Activated CD4-positive, alpha-beta T cell treated with anti-CD3 and anti-CD28 coated beads, Interleukin-2, amount 10 ng/mL, durations not matched to agents 24 days and 14 days (primary cell): ENCODE data around the gene RAPGEFL1. TPM values are rescaled to one million over a fixed set of nuclear protein-coding genes. Genes with fewer than 3 reads are reported as not detected.
"Not testable (repeated sequence)": the region's sequence is repeated elsewhere in the genome, so short reads cannot be mapped to it uniquely, and the experiment has no call there.

Experiments used
- DNase-seq: peaks from one replicate; pipeline ENCODE4 v3.0.0; 2022
- H3K27ac Mint-ChIP-seq: one replicate; pipeline ENCODE4 v1.8.0; 2022; ENCODE audit warnings: mild to moderate bottlenecking, mixed read lengths
- H3K27me3 Mint-ChIP-seq: one replicate; pipeline ENCODE4 v1.8.0; 2022; ENCODE audit warnings: mixed read lengths
- H3K36me3 Mint-ChIP-seq: one replicate; pipeline ENCODE4 v1.8.0; 2022; ENCODE audit warnings: low read depth, mild to moderate bottlenecking, mixed read lengths
- H3K4me1 Mint-ChIP-seq: one replicate; pipeline ENCODE4 v1.8.0; 2021; ENCODE audit warnings: mixed read lengths
- H3K4me3 Mint-ChIP-seq: one replicate; pipeline ENCODE4 v1.8.0; 2022; ENCODE audit warnings: mild to moderate bottlenecking, moderate library complexity, mixed read lengths
- H3K9me3 Mint-ChIP-seq: one replicate; pipeline ENCODE4 v1.8.0; 2021; ENCODE audit warnings: mixed read lengths
- intact Hi-C: fragments of 100-400 bp; cut with micrococcal nuclease; formaldehyde crosslinking; loops from one replicate; pipeline ENCODE4 v1.15.1; 2023
- total RNA-seq: library from RNA; stranded (reverse); gene quantifications from 2 replicates; pipeline ENCODE4 v1.2.3, GENCODE V29; 2022

Gene RAPGEFL1
- total RNA-seq, 1 donor from 2014 or later, result 11.5 TPM

DNA sequence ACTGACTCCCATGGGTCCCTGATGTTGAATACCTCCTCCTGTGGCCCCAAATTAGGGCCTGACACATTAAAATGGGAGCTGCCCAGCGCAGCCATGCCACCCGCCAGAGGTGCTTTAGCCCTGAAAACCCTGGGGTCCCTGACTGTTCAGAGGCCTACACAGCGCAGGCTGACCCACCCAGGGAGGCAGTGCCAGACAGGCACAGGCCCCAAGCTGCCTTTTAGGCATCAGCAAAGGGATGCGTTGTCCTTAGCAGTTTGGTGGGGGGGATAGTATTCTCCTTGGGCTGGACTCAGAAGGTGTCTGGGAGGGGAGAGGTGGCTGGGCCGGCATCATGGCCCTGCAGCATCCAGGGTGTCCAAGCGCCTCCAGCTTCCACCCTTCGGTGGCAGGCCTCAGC is 1.4 kb downstream of the RAPGEFL1 start:
- no peak for DNase-seq
- Mint-ChIP-seq H3K27me3 (no peaks in the 10 kb centered on the region), H3K36me3 (peaks cover 15% of the 10 kb centered on the region), H3K27ac (no peak overlapping the region), H3K4me1 (peaks cover 12% of the 10 kb centered on the region), H3K9me3 (no peaks in the 10 kb centered on the region), H3K4me3 (peak overlapping the region; percentile 66)
- intact Hi-C loops, result no loop called here

DNA sequence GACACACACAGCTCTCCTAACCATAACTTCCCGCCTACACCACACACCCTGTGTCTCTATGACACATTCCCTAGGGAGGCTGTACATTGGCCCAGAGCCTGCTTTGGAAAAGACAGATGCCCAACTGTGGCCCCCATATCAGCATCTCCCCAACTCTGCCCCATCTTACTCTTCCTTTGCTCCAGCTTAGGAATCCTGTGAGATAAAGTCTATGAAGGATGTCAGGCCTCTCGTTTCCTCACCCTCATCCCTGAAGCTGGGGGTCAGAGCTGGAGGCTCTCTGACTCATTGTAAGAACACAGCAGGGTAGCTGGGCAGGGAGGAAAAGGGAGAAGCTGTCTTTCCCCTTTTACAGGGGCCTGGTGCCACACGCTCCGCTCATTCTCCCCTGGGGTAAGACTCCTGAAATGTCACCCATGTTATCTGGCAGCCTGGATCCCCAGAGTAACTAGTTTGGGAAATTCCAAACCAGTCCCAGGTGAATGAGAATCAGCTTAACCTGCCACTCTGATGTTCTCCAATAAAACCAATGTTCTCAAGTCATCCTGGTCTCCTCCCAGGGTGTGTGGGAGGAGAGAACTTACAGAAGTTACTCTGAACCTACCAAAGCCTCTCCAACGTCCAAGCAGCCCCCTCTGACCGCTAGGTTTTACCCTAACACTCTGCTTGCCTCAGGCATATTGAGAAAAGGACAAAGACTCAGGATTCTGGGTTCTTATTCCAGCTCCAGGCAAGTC is 2.8 kb downstream of the RAPGEFL1 start:
- intact Hi-C loops, result no loop called here
- no peak for DNase-seq
- Mint-ChIP-seq H3K27me3 (no peaks in the 10 kb centered on the region), H3K9me3 (no peaks in the 10 kb centered on the region), H3K4me3 (peak overlapping the region; percentile 34), H3K36me3 (peaks cover 12% of the 10 kb centered on the region), H3K27ac (no peak overlapping the region), H3K4me1 (peaks cover 12% of the 10 kb centered on the region)

DNA sequence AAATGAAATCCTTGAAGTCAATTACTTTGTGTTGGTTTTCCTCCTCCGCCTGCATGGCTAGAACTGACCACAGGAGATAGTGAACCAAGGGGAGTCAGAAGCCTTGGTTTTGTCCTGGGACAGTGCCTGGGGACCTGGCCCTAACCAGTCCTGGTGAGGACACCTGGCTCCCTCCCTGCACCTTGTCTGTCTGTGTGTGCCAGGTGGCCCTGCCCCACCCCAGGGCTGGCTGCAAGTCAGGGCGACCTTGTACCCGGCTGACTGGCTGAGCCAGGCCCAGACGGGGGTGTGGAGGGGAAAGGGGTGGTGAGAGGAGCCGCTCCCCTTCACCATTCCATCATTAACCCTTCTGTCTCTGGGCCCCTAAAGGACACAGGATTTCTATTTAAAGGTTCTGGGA is 3.4 kb downstream of the RAPGEFL1 start:
- intact Hi-C loops, result no loop called here
- DNase-seq, result no peak
- H3K27ac Mint-ChIP-seq, result no peak overlapping the region
- H3K4me1 Mint-ChIP-seq, result peaks cover 12% of the 10 kb centered on the region
- no peaks in the 10 kb centered on the region for H3K27me3 Mint-ChIP-seq
- no peaks in the 10 kb centered on the region for H3K9me3 Mint-ChIP-seq
- no peak overlapping the region for H3K4me3 Mint-ChIP-seq
- H3K36me3 Mint-ChIP-seq, result peaks cover 12% of the 10 kb centered on the region

DNA sequence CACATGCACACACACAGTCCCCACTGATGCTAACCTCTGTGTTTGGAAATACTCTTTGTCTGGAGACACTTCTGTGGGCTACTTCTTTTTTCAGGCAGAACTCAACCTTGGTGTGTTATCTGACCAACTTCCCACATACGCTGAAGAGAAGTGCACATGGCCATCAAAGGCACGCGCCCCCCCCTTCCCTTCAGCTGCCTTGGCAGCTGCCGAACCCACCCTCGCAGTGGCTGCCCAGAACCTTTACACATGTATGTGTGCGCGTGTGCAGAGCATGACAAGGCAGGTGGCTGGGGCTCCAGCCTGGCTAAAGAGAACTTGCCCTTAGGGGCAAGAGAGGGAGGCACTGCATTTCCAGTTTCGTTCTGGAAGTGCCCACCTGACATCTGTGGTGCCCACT is 3.9 kb downstream of the RAPGEFL1 start:
- Mint-ChIP-seq H3K9me3 (no peaks in the 10 kb centered on the region), H3K27me3 (no peaks in the 10 kb centered on the region), H3K36me3 (peaks cover 7% of the 10 kb centered on the region), H3K27ac (no peak overlapping the region), H3K4me3 (no peak overlapping the region), H3K4me1 (peaks cover 12% of the 10 kb centered on the region)
- intact Hi-C loops, result no loop called here
- DNase-seq, result no peak

DNA sequence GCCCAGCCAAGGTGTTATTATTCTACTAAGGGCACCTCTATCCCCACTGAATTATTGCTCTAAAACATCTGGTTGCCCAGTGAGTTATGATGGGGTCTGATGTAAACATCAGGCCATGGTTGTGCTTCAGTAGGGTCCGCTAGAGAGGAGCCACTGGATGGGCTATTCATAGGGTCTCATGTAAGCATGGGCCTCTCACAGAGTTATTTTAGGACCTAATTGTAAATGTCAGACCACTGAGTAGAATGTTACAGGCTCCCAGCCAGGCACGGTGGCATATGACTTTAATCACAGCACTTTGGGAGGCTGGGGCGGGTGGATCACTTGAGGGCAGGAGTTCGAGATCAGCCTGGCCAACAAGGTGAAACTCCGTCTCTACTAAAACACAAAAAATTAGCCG is 5.3 kb downstream of the RAPGEFL1 start:
- Mint-ChIP-seq H3K9me3 (no peaks in the 10 kb centered on the region), H3K36me3 (no peaks in the 10 kb centered on the region), H3K4me1 (peaks cover 5% of the 10 kb centered on the region), H3K27me3 (no peaks in the 10 kb centered on the region), H3K4me3 (no peak overlapping the region), H3K27ac (no peak overlapping the region)
- no peak for DNase-seq
- intact Hi-C loops, result no loop called here

DNA sequence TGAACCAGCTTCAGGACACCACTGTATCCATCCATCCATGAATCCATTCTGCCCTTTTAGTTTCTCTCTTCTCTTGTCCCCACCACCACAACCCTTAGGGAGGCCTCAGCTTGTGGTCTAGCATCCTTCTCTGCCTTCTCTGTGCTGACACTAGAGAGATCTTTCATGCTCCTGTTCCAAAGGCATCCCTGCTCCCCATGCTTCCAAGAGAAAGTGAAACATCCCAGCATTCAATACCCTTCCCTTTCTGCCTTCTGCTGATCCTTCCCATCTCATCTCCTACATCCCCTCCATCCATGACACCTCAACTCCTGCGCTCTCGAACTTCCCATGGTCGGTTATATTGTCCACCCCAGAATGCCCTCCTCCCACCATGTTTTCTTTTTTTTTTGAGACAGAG is 10.0 kb downstream of the RAPGEFL1 start:
- intact Hi-C loops, result no loop called here
- Mint-ChIP-seq H3K27me3 (peaks cover 6% of the 10 kb centered on the region), H3K4me3 (no peak overlapping the region), H3K9me3 (no peaks in the 10 kb centered on the region), H3K36me3 (peaks cover 3% of the 10 kb centered on the region), H3K4me1 (peaks cover 5% of the 10 kb centered on the region), H3K27ac (no peak overlapping the region)
- DNase-seq, result no peak

DNA sequence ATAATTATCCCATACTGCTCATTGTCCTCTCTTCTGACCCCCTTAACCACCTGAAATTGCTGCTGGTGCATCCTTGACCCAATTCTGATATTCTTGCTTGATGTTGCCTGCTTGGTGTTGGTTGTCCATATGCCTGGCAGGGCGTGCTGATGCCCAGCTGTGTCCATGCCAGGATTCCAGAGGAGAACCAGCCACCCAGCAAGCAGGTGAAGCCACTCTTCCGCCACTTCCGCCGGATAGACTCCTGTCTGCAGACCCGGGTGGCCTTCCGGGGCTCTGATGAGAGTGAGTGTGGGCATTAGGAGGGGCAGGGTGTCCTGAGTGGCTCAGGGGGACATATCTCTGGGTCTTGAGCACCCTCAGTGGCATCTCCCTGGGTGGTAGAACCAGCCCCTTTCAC is 11.4 kb downstream of the RAPGEFL1 start:
- Mint-ChIP-seq H3K4me3 (no peak overlapping the region), H3K27ac (no peak overlapping the region), H3K27me3 (peaks cover 6% of the 10 kb centered on the region), H3K4me1 (peaks cover 8% of the 10 kb centered on the region), H3K36me3 (peaks cover 3% of the 10 kb centered on the region), H3K9me3 (no peaks in the 10 kb centered on the region)
- intact Hi-C loops, result no loop called here
- DNase-seq, result no peak

DNA sequence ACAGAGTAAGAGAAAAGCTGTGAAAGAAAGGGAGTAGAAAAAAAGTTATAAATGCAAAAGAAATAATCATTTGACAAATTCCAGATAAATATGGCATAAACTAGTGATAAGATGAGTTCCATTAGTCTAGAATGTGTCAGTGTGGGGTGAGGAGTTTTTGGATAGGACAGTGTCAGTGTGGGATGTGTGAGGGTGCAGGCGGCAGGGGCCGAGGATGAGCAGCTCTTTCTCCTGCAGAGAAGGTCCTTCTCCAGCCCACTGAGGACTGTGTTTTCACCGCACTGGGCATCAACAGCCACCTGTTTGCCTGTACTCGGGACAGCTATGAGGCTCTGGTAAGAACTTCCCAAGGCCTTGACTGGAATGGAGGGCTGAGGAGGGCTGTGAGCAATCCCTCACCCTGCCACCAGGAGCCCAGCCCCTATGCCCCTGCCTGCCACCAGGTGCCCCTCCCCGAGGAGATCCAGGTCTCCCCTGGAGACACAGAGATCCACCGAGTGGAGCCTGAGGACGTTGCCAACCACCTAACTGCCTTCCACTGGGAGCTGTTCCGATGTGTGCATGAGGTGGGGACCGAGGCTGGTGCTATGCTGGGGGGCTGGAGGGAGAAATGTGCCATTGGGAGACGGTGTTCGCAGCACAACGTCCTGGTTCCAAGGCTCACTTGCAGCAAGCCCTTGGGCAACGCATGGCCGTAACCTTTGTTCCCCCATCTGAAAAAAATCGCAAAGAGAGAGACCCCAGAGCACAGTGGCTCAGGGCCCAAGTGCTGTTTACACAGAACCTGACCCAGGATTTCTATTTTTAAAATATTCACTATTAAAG is 13.1 kb downstream of the RAPGEFL1 start:
- Mint-ChIP-seq H3K36me3 (peaks cover 6% of the 10 kb centered on the region), H3K27me3 (peaks cover 6% of the 10 kb centered on the region), H3K4me1 (peaks cover 11% of the 10 kb centered on the region), H3K9me3 (no peaks in the 10 kb centered on the region), H3K27ac (no peak overlapping the region), H3K4me3 (peak overlapping the region; percentile 85)
- intact Hi-C loops, result loop anchor here (1.0 to 10.0 kb wide), 2 partner anchors 77 to 176 kb away; partner anchors contain the start of gene CSF3
- DNase-seq, result peak; percentile 69

DNA sequence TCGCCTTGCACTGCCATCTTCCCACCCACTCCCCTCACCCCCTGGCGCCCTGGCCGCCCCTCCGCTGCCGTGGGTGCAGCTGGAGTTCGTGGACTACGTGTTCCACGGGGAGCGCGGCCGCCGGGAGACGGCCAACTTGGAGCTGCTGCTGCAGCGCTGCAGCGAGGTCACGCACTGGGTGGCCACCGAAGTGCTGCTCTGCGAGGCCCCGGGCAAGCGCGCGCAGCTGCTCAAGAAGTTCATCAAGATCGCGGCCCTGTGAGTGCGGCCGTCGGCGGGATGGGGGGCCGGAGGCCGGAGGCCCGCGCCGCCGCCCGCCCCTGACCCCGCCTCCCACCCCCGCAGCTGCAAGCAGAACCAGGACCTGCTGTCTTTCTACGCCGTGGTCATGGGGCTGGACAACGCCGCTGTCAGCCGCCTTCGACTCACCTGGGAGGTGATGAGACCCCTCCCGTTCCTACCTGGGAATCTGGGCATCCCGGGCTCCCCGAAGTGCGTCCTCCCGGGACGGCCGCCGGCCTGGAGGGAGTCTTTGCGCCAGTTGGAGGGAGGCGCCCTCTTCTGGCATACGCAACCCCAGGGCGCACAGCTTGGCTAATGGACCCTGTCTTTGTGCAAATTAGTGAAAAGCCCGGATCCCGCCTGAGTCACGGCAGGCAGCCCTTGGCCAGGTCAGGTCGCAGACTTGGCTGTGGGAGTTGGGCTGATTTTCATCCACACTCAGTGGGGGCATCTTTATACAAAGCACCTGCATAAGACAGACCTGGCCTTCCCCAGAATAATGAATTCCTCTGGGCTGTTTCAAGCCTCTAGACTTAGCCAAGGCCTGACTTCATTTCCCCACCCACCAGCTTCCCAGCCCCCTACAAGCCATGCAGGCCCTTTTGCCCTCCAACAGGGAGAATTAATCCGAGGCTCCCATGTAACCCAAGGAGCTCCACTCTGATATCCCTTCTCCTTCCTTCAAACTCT is 14.3 kb downstream of the RAPGEFL1 start:
- Mint-ChIP-seq H3K36me3 (peaks cover 6% of the 10 kb centered on the region), H3K9me3 (no peaks in the 10 kb centered on the region), H3K27ac (peak overlapping the region; percentile 76), H3K27me3 (peaks cover 6% of the 10 kb centered on the region), H3K4me3 (peak overlapping the region; percentile 85), H3K4me1 (peaks cover 11% of the 10 kb centered on the region)
- DNase-seq, result peak; percentile 91
- intact Hi-C loops, result loop anchor here (1.0 to 10.0 kb wide), 2 partner anchors 78 to 177 kb away; partner anchors contain the start of gene CSF3

DNA sequence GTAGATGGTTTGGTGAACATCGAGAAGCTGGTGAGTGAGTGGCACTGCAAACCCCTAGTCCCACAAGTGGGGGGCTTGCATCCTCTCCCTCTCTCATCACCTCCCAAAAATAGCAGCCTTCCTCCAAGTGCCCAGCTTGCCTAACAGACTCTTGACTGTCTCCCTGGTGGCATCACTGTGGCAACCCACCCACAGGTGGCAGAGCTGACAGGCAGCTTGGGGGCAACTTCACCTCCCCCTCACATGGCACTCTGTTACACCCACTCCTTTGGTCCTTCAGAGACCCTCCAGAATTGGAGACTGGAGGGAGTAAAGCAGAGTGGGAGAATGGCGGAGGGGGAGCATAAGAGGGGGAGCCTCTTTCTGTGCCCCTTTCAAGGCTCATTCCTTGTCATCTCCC is 15.7 kb downstream of the RAPGEFL1 start:
- no peak for DNase-seq
- Mint-ChIP-seq H3K9me3 (no peaks in the 10 kb centered on the region), H3K27ac (no peak overlapping the region), H3K4me1 (peaks cover 8% of the 10 kb centered on the region), H3K36me3 (peaks cover 6% of the 10 kb centered on the region), H3K4me3 (no peak overlapping the region), H3K27me3 (peaks cover 6% of the 10 kb centered on the region)
- intact Hi-C loops, result loop anchor here (10.0 kb wide), 1 partner anchor 178 kb away; the partner anchor contains the start of gene CSF3

DNA sequence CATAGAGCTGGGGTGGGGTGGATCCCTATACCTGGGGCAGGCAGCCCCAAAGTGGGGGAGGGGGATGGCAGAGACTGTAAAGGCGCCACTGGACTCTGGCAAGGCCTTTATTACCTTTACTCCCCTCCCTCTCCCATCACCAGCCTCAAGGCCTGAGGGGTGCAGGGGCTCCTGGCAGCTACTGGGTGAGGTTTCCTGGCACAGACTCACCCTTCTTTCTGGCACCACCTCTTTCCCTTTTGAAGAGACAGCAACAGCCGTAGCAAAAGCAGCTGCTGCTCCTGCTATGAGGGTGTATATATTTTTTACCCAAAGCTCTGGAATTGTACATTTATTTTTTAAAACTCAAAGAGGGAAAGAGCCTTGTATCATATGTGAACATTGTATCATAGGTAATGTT is 17.6 kb downstream of the RAPGEFL1 start:
- H3K4me1 Mint-ChIP-seq, result peaks cover 8% of the 10 kb centered on the region
- no peaks in the 10 kb centered on the region for H3K9me3 Mint-ChIP-seq
- no peak overlapping the region for H3K27ac Mint-ChIP-seq

DNA sequence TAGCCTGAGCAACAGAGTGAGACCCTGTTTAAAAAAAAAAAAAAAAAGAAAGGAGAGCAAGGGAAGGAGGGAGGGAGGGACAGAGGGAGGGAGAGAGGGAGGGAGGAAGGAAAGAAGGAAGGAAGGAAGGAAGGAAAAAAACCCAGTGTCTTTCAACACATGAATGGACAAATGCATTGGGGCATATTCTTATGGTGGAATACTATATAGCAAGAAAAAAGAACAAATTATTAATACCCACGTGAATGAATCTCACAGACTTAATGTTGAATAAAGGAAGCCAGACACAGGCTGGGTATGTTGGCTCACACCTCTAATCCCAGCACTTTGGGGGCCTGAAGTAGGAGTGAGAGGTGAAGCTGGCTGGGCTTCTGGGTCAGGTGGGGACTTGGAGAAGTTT is 20.3 kb downstream of the RAPGEFL1 start:
- H3K36me3 Mint-ChIP-seq, result peaks cover 3% of the 10 kb centered on the region
- no peak for DNase-seq
- H3K27me3 Mint-ChIP-seq, result peaks cover 3% of the 10 kb centered on the region
- intact Hi-C loops, result loop anchor here (10.0 kb wide), 1 partner anchor 183 kb away; the partner anchor contains the start of gene CSF3
- H3K9me3 Mint-ChIP-seq, result no peaks in the 10 kb centered on the region
- H3K4me1 Mint-ChIP-seq, result peaks cover 11% of the 10 kb centered on the region
- H3K4me3 Mint-ChIP-seq, result no peak overlapping the region
- no peak overlapping the region for H3K27ac Mint-ChIP-seq

More for the DNA sequence above, 17.6 kb downstream of the RAPGEFL1 start:
- peaks cover 6% of the 10 kb centered on the region for H3K36me3 Mint-ChIP-seq
- peaks cover 6% of the 10 kb centered on the region for H3K27me3 Mint-ChIP-seq
- DNase-seq, result no peak
- intact Hi-C loops, result loop anchor here (10.0 kb wide), 1 partner anchor 180 kb away; the partner anchor contains the start of gene CSF3
- no peak overlapping the region for H3K4me3 Mint-ChIP-seq

DNA sequence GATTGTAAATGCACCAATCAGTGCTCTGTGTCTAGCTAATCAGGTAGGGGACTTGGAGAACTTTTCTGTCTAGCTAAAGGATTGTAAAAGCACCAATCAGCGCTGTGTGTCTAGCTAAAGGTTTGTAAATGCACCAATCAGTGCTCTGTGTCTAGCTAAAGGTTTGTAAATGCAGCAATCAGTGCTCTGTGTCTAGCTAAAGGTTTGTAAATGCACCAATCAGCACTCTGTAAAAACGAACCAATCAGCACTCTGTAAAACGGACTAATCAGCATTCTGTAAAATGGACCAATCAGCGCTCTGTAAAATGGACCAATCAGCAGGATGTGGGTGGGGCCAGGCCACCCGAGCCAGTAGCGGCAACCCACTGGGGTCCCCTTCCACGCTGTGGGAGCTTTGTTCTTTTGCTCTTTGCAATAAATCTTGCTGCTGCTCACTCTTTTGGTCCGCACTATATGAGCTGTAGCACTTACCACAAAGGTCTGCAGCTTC is 20.7 kb downstream of the RAPGEFL1 start:
- H3K27ac Mint-ChIP-seq, H3K27me3 Mint-ChIP-seq, H3K36me3 Mint-ChIP-seq, H3K9me3 Mint-ChIP-seq, H3K4me1 Mint-ChIP-seq: not testable (repeated sequence)
- H3K4me3 Mint-ChIP-seq, result peak overlapping the region; percentile 40
- peak; percentile 80 for DNase-seq
- intact Hi-C loops, result loop anchor here (10.0 kb wide), 1 partner anchor 183 kb away; the partner anchor contains the start of gene CSF3
